CD4-positive, alpha-beta T cell treated with Interleukin-2 at 100 ng/mL for 4 hours (primary cell): ENCODE results near the gene DCAF8L2.
"Not testable (repeated sequence)": the region's sequence is repeated elsewhere in the genome, so short reads cannot be mapped to it uniquely, and the experiment has no call there.

ENCODE experiments used
- DNase-seq: peaks from one replicate; pipeline ENCODE4 v3.0.0-alpha.2; 2020; ENCODE audit warnings: low spot score

The DCAF8L2 gene

DNA sequence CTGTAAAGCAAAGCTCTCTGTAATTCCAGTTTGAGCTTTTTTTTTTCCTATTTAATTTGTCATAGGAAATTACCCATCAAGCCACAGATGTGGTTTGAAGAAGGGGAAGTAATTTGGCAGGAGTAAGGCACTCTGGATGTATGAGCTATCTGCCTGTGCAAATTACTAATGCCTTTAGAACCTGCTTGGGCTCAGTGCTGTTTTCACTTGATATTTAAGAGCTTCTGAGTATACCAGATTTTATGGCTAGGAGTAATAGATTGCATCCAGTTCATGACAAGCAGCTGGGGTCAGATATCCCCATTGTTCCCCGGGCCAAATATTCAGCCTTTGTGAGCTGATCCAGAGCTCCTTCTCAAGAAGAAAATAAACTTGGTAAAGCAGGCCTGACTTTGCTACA, 89.1 kb downstream of the DCAF8L2 start:
- DNase-seq, result no peak

DNA sequence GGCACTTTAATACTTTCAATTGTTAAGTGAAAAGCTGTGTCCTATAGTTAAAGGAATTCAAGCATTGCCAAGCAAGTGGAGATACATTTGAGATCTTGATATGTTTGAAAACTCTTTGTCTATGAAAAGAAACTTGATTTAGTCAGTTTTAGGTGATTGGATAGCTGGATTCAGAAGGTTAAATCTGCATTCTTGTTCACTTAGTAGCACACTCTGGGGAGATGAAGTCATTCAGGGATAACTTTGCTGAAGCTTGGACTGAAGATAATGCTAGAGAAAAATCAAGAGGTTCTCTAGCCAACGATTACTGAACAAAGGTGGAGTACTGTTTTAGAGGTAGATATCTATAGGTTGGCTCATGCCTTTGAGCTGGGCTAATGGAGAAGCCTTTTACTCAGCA, 90.6 kb downstream of the DCAF8L2 start:
- DNase-seq, result no peak

DNA sequence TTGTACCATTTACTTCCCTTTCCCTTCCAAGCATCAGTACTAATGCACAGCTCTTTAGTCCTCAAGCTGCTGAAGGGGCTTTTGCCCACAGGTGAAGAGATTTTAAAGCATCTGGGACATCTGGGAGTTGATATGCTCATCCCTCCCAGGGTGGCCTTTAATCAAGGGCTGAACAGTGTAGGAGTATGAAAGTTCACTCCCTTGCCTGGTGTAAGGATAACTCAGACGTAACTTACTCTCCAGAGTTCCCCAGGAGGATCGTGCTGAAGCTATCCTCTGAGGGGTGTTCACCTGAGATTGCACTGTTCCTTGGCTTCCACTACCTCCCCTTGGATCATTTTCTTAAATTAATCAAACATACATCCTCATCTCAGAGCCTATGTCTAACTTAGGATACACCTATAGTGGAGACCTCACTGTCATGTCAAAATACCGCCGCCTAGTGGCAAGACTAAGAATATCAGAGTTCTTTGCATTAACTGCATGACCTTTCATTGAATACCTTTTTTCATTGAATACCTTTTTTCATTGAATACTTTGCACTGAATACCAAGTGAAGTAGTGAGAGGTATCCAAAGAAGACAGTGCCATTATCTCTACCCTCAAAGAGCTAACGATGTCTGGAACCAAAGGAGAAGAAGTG, 93.5 kb downstream of the DCAF8L2 start:
- DNase-seq, result not testable (repeated sequence)

DNA sequence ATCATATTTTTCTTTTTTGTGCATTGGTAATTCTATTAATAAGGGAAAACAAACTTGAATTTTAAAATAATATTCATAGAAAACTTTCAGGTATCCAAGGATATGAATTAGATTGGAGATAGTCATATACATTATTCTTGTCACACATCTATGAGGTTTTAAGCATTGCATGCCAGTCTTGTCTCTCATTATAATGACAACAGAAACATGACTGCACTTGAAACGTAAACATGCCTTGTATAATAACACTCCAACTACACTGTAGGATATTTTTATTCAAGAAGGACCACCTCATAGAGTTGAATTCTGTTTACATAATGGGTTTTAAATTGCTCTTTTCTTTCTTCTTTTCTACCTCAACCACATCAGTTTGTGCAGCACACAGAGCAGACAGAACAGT, 104.5 kb downstream of the DCAF8L2 start:
- DNase-seq, result no peak

DNA sequence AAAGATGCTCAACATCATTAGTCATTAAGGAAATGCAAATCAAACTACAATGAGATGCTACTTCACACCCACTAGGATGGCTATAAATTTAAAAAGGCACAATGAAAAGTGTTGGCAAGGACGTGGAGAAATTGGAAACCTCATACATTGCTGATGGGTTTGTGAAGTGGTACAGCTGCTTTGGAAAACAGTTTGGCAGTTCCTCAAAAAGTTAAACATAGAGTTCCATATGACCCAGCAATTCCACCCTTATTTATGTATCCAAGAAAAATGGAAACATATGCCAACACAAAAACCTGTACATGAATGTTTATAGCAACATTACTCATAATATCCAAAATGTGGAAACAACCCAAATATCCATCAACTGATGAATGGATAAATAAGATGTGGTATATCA, 116.4 kb downstream of the DCAF8L2 start:
- no peak for DNase-seq

DNA sequence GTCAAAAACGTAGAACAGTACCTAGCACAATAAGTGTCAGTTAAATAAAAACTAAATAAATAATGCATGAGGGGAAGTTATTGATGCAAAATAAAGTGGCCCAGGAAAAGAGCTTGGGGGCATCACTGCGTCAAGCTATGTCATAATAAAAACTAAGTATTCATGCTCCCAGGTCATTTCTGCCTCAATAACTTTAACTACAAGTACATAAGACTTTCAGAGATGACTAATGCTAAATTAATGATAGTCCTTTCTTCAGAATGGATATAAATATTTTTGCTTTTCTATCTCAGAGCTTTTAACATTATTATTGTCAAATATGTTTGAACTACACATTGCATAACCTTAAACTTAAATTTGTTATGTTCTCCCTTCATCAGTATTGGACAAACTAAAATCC, 125.5 kb downstream of the DCAF8L2 start:
- no peak for DNase-seq

DNA sequence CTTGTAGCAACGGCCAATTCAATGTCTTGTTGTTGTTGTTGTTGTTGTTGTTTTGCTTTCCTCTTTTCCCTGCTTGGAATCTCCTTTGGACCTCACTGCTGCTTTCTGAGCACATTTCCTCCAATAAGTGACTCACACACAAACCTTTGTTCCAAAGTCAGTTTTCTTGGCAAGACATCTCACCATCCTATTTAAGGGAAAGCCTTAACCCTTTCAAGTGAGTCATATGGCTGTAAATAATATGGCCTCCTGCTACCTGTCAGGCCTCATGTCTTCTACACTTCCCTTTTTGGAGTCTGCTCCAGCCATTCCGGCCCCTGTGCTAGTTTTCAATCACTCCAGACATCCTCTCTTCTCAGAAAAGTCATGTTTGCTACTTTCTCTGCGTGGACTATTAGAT, 138.1 kb downstream of the DCAF8L2 start:
- DNase-seq, result no peak

DNA sequence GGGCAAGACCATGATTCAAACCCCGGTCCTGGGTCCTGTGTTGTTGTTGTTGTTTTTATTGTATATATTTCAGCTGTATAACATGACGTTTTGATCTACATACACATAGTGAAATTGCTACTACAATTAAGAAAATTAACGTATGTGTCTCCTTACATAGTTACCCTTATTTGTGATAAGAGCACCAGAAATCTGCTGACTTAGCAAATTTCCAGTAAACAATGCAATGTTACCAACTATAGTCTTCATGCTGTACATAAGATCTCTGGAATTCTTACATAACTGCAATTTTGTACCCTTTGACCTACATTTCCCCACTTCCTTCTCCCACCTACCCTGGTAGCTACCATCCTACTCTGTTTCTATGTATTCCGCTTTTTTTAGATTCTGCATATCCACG, 141.8 kb downstream of the DCAF8L2 start:
- DNase-seq, result no peak

DNA sequence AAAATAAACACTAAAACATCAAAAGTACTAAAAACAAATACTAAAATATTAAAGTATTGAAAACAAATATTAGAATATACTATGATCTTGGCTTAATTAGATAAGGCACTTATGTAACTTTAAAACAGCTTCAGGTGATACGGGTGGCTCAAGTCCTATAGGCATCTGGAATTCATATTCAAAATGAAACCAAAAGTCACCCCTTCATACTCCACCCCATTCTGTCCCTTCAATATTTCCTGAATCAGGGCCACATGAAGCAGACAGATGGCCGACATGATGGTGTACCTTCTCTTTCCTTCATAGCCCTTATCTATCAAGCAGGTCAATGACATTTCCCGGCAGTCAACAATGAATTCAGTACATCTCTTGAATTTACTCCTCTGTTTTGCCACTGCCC, 145.8 kb downstream of the DCAF8L2 start:
- DNase-seq, result no peak

DNA sequence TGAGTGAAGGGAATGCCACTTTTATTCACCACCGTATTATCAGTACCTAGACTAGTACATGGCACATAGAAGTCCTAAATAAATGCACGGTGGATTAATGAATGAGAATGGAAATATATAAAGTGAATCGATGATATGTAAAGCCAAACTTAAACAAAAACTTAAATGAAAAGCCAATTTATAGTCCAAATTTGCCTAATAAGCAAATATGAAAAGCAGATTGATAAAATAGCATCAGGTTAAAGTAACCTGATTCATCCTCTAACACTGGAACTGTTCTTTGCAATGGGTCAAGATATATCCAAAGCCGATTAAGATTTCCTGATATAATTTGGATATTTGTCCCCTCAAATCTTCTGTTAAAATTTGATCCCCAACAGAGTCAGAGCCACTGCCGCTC, 150.8 kb downstream of the DCAF8L2 start:
- DNase-seq, result no peak

DNA sequence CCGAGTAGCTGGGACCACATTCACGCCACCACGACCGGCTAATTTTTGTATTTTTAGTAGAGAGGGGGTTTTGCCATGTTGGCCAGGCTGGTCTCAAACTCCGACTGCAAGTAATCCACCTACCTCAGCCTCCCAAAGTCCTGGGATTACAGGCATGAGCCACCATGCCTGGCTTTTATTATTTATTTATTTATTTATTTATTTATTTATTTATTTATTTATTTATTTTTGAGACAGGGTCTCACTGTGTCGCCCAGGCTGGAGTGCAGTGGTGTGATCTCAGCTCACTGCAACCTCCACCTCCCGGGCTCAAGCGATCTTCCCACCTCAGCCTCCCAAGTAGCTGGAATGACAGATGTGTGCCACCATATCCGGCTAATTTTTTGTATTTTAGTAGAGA, 153.4 kb downstream of the DCAF8L2 start:
- DNase-seq, result not testable (repeated sequence)

DNA sequence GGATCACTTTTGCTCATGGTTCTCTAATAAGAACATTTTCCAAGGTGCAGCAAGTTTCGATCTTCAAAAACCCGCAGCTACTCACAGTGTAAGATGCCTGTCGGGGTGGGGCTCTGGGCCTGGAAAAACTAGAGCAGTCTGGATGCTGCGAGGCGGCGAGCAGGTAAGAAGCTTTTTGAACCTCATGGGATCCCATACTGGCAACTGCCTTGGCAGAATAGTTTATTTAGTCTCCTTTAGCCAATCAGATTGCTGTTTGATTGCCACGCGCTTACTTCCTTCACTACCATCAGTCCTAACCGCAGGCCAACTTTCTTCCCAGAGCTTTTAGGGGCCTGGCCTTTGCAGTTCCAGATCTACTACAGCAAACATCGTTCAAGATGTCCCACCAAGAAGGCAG, 156.4 kb downstream of the DCAF8L2 start:
- DNase-seq, result no peak

DNA sequence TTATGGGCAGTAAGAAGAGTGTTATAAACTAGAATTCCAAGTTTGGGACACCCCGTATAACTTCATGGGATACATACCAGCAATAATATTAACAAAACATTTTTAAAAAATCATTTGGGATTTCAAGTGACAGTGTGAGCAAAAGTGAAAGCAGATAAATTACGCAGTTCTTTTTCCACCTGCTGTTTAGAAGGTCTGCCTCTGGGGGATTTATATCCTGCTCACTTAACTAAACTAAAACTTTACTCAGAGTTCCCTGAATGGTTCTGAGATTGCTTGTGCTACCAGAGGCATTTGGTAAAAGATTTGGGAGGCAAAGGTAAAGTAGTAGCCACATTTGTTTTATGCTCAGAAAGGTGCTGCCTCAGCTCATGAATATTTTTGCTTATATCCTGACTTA, 160.2 kb downstream of the DCAF8L2 start:
- not testable (repeated sequence) for DNase-seq

DNA sequence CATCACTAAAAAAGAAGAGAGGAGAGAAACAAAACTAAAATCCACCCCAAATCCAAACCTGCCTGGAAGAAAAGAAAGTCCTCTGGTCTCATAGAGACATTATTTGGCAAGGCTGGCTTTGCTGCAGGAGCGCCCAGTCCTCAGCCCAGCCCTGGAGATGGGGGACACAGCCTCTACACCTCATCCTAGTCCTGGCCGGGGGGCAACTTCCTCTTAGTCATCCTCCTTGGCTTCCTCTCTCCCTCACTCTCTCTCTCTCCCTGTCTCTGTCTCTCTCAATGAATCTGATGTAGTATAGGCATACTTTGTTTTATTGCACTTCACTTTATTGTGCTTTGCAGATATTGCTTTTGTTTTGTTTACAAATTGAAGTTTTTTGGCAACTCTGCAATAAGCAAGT, 161.8 kb downstream of the DCAF8L2 start:
- DNase-seq, result no peak

DNA sequence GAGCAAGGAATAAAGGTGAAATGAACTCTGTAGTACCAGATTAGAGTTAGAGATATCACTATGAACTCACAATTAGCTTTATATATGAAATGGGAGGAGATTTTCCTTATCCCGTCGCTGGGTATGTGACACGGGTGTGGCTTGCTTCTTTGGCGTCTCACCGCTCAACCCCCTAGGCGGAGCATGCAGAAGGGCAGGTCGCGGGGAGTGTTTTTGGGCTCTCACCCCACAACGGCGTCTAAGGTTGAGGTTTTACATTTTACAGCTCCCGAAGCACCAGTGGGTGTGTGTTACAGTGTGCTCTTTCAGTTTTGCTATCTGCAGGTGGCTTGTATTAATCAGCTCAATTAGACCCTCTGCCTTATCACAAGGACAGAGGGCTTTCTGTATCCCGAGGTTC, 175.6 kb downstream of the DCAF8L2 start:
- no peak for DNase-seq

DNA sequence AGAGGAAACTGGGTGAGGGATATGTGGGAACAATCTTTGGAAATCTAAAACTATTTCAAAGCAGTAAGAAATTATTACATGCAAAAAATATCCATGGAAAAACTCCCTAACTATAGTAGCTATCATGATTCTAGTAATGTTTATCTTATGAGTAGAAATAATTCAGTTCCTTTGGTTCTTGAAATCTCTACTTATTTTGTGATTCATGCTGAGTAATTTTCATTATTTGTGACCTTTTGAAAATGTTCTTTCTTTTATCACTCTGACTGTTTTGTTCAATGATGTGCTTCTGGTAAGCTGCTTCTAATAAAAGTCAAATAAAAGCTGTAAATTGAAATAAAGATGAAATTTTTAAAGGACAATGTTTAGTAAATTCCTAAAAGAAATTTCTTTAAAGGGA, 177.2 kb downstream of the DCAF8L2 start:
- no peak for DNase-seq

DNA sequence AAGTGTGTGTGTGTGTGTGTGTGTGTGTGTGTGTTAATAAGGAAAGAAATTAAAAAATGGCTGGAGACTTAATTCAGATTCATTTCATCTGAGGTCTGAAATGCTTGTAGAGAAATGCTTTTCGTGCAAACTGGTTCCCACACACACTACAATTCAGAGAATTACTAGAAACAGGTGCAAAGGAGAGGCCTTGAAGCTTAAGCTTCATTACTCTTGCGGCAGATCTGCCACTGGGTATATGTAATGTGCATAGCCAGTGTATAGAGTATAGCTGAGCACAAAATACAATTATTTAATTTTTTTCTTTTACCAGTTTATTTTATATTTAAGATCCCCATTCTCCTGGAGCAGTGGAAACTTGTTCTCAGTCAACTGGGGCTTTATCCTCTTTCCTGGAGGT, 185.8 kb downstream of the DCAF8L2 start:
- DNase-seq, result no peak

DNA sequence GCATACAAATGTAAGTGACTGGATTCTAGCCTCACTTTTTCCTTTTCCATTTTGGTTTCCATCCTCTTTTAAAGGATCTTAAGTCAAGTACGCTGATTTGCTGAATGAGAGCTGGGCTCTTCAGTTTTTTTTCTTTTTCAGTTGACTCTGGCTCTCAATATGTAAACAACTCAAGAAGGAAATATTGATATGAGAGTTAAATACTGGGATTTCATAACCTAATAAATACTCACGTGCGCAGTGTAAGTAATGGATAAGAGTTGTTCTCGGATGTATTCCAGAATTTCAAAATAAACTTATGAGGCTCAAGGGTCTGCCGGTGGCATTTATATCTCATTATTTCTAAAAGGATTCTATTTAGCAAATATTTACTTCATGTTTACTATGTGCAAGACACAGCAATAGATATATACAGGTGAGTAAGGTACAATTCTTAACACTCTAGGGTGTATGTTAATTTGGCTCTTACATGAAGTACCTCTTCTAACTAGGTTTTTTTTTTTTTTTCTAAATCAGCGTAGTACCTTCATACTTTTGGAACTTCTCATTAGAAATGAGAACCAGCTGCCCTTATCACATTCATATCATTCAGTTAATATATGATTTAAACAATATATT, 206.6 kb downstream of the DCAF8L2 start:
- DNase-seq, result no peak

DNA sequence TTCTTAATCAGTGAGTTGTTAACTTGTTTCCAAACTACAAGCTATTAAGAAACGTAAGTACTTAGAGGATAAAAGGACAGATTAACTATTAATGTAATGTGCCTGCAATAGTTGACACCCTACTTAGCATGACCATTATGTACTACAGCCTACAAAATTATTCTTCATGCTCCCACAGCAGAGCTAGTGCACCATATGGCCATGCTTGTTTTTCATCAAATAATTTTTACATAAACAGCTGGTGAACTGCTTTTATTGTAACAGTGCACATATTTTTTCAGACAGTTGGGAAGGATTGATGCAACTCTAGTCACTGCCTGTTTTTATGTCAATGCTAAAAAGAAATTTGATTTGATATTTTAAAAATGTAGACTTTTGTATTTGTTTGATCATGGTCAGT, 207.4 kb downstream of the DCAF8L2 start:
- no peak for DNase-seq
